Right lobe of liver (tissue), 4 donors: ENCODE measurements around the gene SLC38A3.

Source experiments
- POLR2A ChIP-seq: fragments of 450-650 bp; IDR thresholded peaks from one replicate; pipeline ENCODE4 v1.6.1; 2017; ENCODE audit warnings: antibody characterized with exemption, mild to moderate bottlenecking
- TF ChIP-seq, protein P1 (sequence below), 4 donors: fragments of 200-600 bp in 3 of 4; fragments of 450-650 bp in 1 of 4; IDR thresholded peaks; one replicate each; pipeline versions ENCODE4 v1.5.1 to v1.8.0; 2016 to 2022; ENCODE audit warnings: antibody characterized with exemption in 4 of 4, mild to moderate bottlenecking in 2 of 4
- donor health status: DM: no; HTN: no; CAD: no.
- donor health status: DM: no; HTN: no; CAD: no.
- donor health status: DM: no; HTN: yes; CAD: no.

DNA sequence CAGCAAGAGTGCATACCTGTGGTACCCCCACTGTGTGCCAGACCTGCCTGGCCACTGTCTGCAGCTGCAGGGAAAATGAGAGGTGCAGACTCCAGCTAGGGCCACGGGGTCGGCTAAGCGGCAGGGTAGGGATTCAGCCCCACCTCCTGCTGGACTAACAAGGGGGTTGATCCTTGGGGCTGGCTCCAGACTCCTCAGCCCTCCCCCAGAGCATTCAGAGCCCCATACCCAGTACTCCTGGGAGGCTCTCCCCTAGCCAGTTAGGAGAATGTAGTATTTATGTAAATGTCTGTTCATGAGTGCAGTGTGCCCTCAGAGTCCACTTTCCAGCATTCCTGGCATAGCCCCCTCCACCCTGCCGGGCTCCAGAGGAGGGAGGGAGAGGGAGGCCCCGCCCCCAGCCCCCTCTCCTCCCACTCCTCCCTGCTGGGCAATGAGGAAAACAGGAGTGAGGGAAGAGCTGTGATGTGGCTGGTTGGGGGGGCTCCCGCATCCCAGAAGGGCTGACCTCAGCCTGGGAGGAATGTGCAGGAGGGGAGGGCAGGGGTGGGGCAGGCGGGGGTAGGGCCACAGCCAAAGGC lies 59.4 kb downstream of the SLC38A3 start:
- TF ChIP-seq, protein P1, sequence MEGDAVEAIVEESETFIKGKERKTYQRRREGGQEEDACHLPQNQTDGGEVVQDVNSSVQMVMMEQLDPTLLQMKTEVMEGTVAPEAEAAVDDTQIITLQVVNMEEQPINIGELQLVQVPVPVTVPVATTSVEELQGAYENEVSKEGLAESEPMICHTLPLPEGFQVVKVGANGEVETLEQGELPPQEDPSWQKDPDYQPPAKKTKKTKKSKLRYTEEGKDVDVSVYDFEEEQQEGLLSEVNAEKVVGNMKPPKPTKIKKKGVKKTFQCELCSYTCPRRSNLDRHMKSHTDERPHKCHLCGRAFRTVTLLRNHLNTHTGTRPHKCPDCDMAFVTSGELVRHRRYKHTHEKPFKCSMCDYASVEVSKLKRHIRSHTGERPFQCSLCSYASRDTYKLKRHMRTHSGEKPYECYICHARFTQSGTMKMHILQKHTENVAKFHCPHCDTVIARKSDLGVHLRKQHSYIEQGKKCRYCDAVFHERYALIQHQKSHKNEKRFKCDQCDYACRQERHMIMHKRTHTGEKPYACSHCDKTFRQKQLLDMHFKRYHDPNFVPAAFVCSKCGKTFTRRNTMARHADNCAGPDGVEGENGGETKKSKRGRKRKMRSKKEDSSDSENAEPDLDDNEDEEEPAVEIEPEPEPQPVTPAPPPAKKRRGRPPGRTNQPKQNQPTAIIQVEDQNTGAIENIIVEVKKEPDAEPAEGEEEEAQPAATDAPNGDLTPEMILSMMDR (IDR thresholded peaks at IDR 0.05), result no peak
- no peak for TF ChIP-seq POLR2A
